T-helper 1 cell (primary cell): Measurements from ENCODE around the gene C5orf24.
"Not testable (repeated sequence)": the region's sequence is repeated elsewhere in the genome, so short reads cannot be mapped to it uniquely, and the experiment has no call there.

Experiments
- DNase-seq, 5 donors: peaks; one replicate each; pipeline ENCODE4 v3.0.0-alpha.2; 2012 to 2020
- total RNA-seq, 4 donors: gene quantifications; one replicate each; lab custom pipeline; 2026; lab: John Stamatoyannopoulos, UW

Gene C5orf24
- 11.7 to 23.5 (median 13.9) reads per million in 4 donors for total RNA-seq

GRCh38 chr5:134845852-134846640, at the start of gene C5orf24:
C5orf24 (plus strand) TSS chr5:134845968; CDS start chr5:134854901, 8,933 bp downstream.
- DNase-seq = peak; percentile 78 to 98 (median 86)

- no peak for DNase-seq
Observed at GRCh38 chr5:134798468-134798867, 47.3 kb upstream of the C5orf24 start.

GRCh38 chr5:134803821-134804220, 41.9 kb upstream of the C5orf24 start:
- DNase-seq = no peak

GRCh38 chr5:134813407-134813806, 32.4 kb upstream of the C5orf24 start:
- no peak for DNase-seq

GRCh38 chr5:134813827-134814226, 31.9 kb upstream of the C5orf24 start:
- no peak for DNase-seq

GRCh38 chr5:134817006-134817405, 28.8 kb upstream of the C5orf24 start:
- no peak for DNase-seq

- DNase-seq = no peak
Observed at GRCh38 chr5:134818776-134819175, 27.0 kb upstream of the C5orf24 start.

GRCh38 chr5:134819407-134819963, 26.3 kb upstream of the C5orf24 start:
- DNase-seq = no peak

- DNase-seq = no peak
Observed at GRCh38 chr5:134821841-134822240, 23.9 kb upstream of the C5orf24 start.

- DNase-seq = no peak
Observed at GRCh38 chr5:134824681-134825080, 21.1 kb upstream of the C5orf24 start.

GRCh38 chr5:134825212-134825611, 20.6 kb upstream of the C5orf24 start:
- DNase-seq = no peak

GRCh38 chr5:134833340-134834032, 12.3 kb upstream of the C5orf24 start:
- no peak for DNase-seq

- DNase-seq = no peak
Observed at GRCh38 chr5:134835623-134836022, 10.1 kb upstream of the C5orf24 start.

GRCh38 chr5:134837530-134838181, 8.1 kb upstream of the C5orf24 start:
- no peak for DNase-seq

GRCh38 chr5:134838361-134838760, 7.4 kb upstream of the C5orf24 start:
- DNase-seq = not testable (repeated sequence)

- no peak for DNase-seq
Observed at GRCh38 chr5:134840811-134841210, 5.0 kb upstream of the C5orf24 start.

GRCh38 chr5:134844252-134844651, 1.5 kb upstream of the C5orf24 start:
- DNase-seq = no peak

GRCh38 chr5:134845335-134845851, 375 bp upstream of the C5orf24 start:
- DNase-seq = no peak

- peak in 2 of 5 donors; percentile 5 to 39 for DNase-seq
Observed at GRCh38 chr5:134846641-134846960, 833 bp downstream of the C5orf24 start.

GRCh38 chr5:134849434-134849933, 3.7 kb downstream of the C5orf24 start:
- DNase-seq = not testable (repeated sequence)

GRCh38 chr5:134851307-134851923, 5.6 kb downstream of the C5orf24 start:
- DNase-seq = peak in 1 of 5 donors; percentile 15

GRCh38 chr5:134856465-134856864, 10.7 kb downstream of the C5orf24 start:
- not testable (repeated sequence) for DNase-seq
